Neural cell (in vitro differentiated cells): Measurements from ENCODE around the gene PTPRT. TPM values are rescaled to one million over a fixed set of nuclear protein-coding genes. Genes with fewer than 3 reads are reported as not detected.

ENCODE experiments used
- H2AFZ ChIP-seq: fragments of 200-600, 300-800 bp; sonication (generic), shearing (Covaris generic); 2 replicates; pipeline ENCODE4 v1.6.0; 2014; ENCODE audit warnings: low read depth, mild to moderate bottlenecking, antibody characterized with exemption, low read length, moderate library complexity
- H3F3A ChIP-seq: fragments of 200-600 bp; shearing (Covaris generic); 2 replicates; pipeline ENCODE4 v1.6.1; 2016; ENCODE audit warnings: mild to moderate bottlenecking, moderate library complexity, mixed read lengths, antibody characterized with exemption, low read length; ENCODE audit not compliant: insufficient read depth, poor library complexity, severe bottlenecking
- H3K27ac ChIP-seq: fragments of 200-600, 300-800 bp; sonication (generic), shearing (Covaris generic); 2 replicates; pipeline ENCODE4 v1.5.1; 2014; ENCODE audit warnings: mild to moderate bottlenecking, low read length, moderate library complexity
- H3K27me3 ChIP-seq: fragments of 300-800, 200-600 bp; sonication (generic), shearing (Covaris generic); 2 replicates; pipeline ENCODE4 v1.6.0; 2014; ENCODE audit warnings: mild to moderate bottlenecking, low read depth, low read length, moderate library complexity; ENCODE audit not compliant: insufficient read depth
- H3K36me3 ChIP-seq: fragments of 300-800, 200-600 bp; sonication (generic), shearing (Covaris generic); 2 replicates; pipeline ENCODE4 v1.5.1; 2014; ENCODE audit warnings: mild to moderate bottlenecking, antibody characterized with exemption, low read length, moderate library complexity; ENCODE audit not compliant: insufficient read depth
- H3K4me2 ChIP-seq: fragments of 300-800, 200-600 bp; sonication (generic), shearing (Covaris generic); 2 replicates; pipeline ENCODE4 v1.6.0; 2014; ENCODE audit warnings: mild to moderate bottlenecking, low read length
- H3K4me3 ChIP-seq: fragments of 300-800, 200-600 bp; sonication (generic), shearing (Covaris generic); 2 replicates; pipeline ENCODE4 v1.5.1; 2014; ENCODE audit warnings: mild to moderate bottlenecking, low read length, moderate library complexity
- H3K79me2 ChIP-seq: fragments of 200-600 bp; shearing (Covaris generic); replicated peaks from 2 replicates; pipeline ENCODE4 v1.6.0; 2014; ENCODE audit warnings: mild to moderate bottlenecking, low read length, moderate library complexity; ENCODE audit not compliant: insufficient read depth
- H3K9ac ChIP-seq: fragments of 300-800, 200-600 bp; sonication (generic), shearing (Covaris generic); 2 replicates; pipeline ENCODE4 v1.6.1; 2016; ENCODE audit warnings: mild to moderate bottlenecking, low read length, mixed read lengths
- H3K9me2 ChIP-seq: fragments of 200-600 bp; shearing (Covaris generic); 2 replicates; pipeline ENCODE4 v1.6.1; 2016; ENCODE audit warnings: mild to moderate bottlenecking, low read length, mixed read lengths; ENCODE audit not compliant: insufficient read depth
- H3K9me3 ChIP-seq: fragments of 200-600, 300-800 bp; sonication (generic), shearing (Covaris generic); 2 replicates; pipeline ENCODE4 v1.6.1; 2016; ENCODE audit warnings: mild to moderate bottlenecking, mixed run types, low read length, moderate library complexity, mixed read lengths
- H4K20me1 ChIP-seq: fragments of 200-600 bp; shearing (Covaris generic); 2 replicates; pipeline ENCODE4 v1.6.1; 2016; ENCODE audit warnings: mild to moderate bottlenecking, mixed run types; ENCODE audit not compliant: insufficient read depth
- EP300 ChIP-seq: fragments of 450-650 bp; conservative IDR thresholded peaks from 2 replicates; pipeline ENCODE4 v1.6.1; 2014; ENCODE audit warnings: antibody characterized with exemption, mild to moderate bottlenecking, moderate library complexity; ENCODE audit not compliant: poor library complexity, severe bottlenecking
- EZH2 ChIP-seq: fragments of 200-600, 300-800 bp; shearing (Covaris generic), sonication (generic); IDR thresholded peaks from 2 replicates; pipeline ENCODE4 v1.6.1; 2014; ENCODE audit warnings: antibody characterized with exemption, low read length, borderline replicate concordance, mild to moderate bottlenecking; ENCODE audit not compliant: insufficient read depth, poor library complexity, severe bottlenecking
- POLR2AphosphoS5 ChIP-seq: IDR thresholded peaks from 2 replicates; pipeline ENCODE4 v1.6.1; 2012
- TAF1 ChIP-seq: IDR thresholded peaks from 2 replicates; pipeline ENCODE4 v1.6.1; 2012; ENCODE audit warnings: low read depth
- polyA plus RNA-seq: library from polyadenylated mRNA; depleted of rRNA; stranded (reverse); fragments of >200 nt; gene quantifications from 2 replicates; pipeline ENCODE4 v1.2.3, GENCODE V29; 2014
- TF ChIP-seq, protein P1 (sequence below): fragments of 450-650 bp; IDR thresholded peaks from 2 replicates; pipeline ENCODE4 v1.5.1; 2014; ENCODE audit warnings: antibody characterized with exemption, mild to moderate bottlenecking, moderate library complexity; ENCODE audit not compliant: poor library complexity, severe bottlenecking
- TF ChIP-seq, protein P2 (sequence below): IDR thresholded peaks from 2 replicates; pipeline ENCODE4 v1.6.1; 2012; ENCODE audit warnings: borderline replicate concordance

PTPRT gene
- polyA plus RNA-seq, 1 donor from 2014 or later: 9.2 TPM

DNA sequence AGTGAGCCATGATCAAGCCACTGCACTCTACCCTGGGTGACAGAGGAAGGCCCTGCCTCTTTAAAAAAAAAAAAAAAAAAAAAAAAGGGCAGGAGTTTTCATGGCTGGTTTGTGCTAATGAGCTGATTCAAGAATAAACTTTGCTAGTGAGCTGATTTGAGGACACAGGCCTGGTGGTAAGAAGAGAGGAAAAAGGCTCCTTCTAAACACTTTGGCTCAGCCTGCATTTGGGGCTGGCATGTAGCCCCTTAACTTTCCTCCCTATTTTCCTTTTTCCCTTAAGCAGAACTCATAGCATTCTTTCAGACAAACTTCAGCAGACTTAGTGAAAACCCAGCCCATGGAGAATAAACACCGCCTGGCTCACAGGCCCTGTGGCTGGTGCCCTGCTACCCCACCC, 432.7 kb downstream of the PTPRT start:
- Histone ChIP-seq H3K9me2 (no peaks in the 10 kb centered on the region), H3K4me3 (no peak overlapping the region), H3K36me3 (no peaks in the 10 kb centered on the region), H3K27me3 (no peaks in the 10 kb centered on the region), H4K20me1 (no peaks in the 10 kb centered on the region), H3F3A (no peaks in the 10 kb centered on the region), H3K4me2 (no peak overlapping the region), H3K9me3 (no peaks in the 10 kb centered on the region), H3K79me2 (no peaks in the 10 kb centered on the region), H3K27ac (no peak overlapping the region), H3K9ac (no peak overlapping the region), H2AFZ (no peak overlapping the region)
- TF ChIP-seq, protein P1, sequence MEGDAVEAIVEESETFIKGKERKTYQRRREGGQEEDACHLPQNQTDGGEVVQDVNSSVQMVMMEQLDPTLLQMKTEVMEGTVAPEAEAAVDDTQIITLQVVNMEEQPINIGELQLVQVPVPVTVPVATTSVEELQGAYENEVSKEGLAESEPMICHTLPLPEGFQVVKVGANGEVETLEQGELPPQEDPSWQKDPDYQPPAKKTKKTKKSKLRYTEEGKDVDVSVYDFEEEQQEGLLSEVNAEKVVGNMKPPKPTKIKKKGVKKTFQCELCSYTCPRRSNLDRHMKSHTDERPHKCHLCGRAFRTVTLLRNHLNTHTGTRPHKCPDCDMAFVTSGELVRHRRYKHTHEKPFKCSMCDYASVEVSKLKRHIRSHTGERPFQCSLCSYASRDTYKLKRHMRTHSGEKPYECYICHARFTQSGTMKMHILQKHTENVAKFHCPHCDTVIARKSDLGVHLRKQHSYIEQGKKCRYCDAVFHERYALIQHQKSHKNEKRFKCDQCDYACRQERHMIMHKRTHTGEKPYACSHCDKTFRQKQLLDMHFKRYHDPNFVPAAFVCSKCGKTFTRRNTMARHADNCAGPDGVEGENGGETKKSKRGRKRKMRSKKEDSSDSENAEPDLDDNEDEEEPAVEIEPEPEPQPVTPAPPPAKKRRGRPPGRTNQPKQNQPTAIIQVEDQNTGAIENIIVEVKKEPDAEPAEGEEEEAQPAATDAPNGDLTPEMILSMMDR: no peak
- TF ChIP-seq EP300 (no peak), TAF1 (no peak)
- TF ChIP-seq, protein P2, sequence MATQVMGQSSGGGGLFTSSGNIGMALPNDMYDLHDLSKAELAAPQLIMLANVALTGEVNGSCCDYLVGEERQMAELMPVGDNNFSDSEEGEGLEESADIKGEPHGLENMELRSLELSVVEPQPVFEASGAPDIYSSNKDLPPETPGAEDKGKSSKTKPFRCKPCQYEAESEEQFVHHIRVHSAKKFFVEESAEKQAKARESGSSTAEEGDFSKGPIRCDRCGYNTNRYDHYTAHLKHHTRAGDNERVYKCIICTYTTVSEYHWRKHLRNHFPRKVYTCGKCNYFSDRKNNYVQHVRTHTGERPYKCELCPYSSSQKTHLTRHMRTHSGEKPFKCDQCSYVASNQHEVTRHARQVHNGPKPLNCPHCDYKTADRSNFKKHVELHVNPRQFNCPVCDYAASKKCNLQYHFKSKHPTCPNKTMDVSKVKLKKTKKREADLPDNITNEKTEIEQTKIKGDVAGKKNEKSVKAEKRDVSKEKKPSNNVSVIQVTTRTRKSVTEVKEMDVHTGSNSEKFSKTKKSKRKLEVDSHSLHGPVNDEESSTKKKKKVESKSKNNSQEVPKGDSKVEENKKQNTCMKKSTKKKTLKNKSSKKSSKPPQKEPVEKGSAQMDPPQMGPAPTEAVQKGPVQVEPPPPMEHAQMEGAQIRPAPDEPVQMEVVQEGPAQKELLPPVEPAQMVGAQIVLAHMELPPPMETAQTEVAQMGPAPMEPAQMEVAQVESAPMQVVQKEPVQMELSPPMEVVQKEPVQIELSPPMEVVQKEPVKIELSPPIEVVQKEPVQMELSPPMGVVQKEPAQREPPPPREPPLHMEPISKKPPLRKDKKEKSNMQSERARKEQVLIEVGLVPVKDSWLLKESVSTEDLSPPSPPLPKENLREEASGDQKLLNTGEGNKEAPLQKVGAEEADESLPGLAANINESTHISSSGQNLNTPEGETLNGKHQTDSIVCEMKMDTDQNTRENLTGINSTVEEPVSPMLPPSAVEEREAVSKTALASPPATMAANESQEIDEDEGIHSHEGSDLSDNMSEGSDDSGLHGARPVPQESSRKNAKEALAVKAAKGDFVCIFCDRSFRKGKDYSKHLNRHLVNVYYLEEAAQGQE: no peak

DNA sequence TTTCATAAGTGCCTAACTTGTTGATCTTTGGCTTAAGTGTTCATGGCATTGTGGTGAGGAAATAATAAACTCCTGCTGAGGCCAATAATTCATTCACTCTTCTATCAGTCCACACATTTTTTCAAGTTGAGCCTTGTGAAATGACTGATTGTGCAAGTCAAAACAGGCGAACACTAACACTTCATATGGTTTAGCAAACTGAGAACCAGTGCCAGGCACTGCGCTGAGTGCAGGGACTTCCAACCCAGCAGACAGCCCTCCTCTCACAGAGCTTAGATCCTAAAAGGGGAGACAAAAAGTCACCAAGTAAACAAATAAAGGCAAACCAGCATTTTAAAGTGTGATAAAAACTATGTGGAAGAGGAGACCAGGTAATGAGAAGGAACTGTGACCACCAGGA, 435.0 kb downstream of the PTPRT start:
- Histone ChIP-seq H2AFZ (no peak overlapping the region), H3K4me2 (no peak overlapping the region)

More for the DNA sequence above, 435.0 kb downstream of the PTPRT start:
- no peak overlapping the region for H3K4me3 ChIP-seq
- H4K20me1 ChIP-seq: no peaks in the 10 kb centered on the region
- no peaks in the 10 kb centered on the region for H3K79me2 ChIP-seq
- H3K9me3 ChIP-seq: no peaks in the 10 kb centered on the region
- no peak for TF ChIP-seq EZH2
- TF ChIP-seq, protein P2: no peak
- TF ChIP-seq TAF1: no peak
- TF ChIP-seq POLR2AphosphoS5: no peak
- no peaks in the 10 kb centered on the region for H3K36me3 ChIP-seq
- no peaks in the 10 kb centered on the region for H3K9me2 ChIP-seq
- H3F3A ChIP-seq: no peaks in the 10 kb centered on the region
- H3K9ac ChIP-seq: no peak overlapping the region
- H3K27ac ChIP-seq: no peak overlapping the region
- H3K27me3 ChIP-seq: no peaks in the 10 kb centered on the region
